Right lung (tissue), 10 donors: ENCODE results near the gene FHIP2A. TPM values are rescaled to one million over a fixed set of nuclear protein-coding genes. Genes with fewer than 3 reads are reported as not detected.
A peak's percentile ranks its signal among the peaks of the same experiment; 100 is the strongest.
"Not testable (repeated sequence)": the region's sequence is repeated elsewhere in the genome, so short reads cannot be mapped to it uniquely, and the experiment has no call there.

ENCODE experiments used
- DNase-seq, 2 donors: peaks; one replicate each; pipeline ENCODE4 v3.0.0-alpha.2; 2013
- long read RNA-seq, 8 donors: transcript quantifications; one replicate each; lab custom pipeline, GENCODE V29; 2026
- polyA plus RNA-seq, 5 donors: library from polyadenylated mRNA; unstranded; fragments of 120-200 nt; gene quantifications; one replicate each; pipeline versions ENCODE4 v1.2.1 to v1.2.3, GENCODE V29; 2013; ENCODE audit warnings: inconsistent platforms in 1 of 5, low replicate concordance in 1 of 5; ENCODE audit not compliant: insufficient read length in 5 of 5, insufficient read depth in 1 of 5

FHIP2A gene, protein sequence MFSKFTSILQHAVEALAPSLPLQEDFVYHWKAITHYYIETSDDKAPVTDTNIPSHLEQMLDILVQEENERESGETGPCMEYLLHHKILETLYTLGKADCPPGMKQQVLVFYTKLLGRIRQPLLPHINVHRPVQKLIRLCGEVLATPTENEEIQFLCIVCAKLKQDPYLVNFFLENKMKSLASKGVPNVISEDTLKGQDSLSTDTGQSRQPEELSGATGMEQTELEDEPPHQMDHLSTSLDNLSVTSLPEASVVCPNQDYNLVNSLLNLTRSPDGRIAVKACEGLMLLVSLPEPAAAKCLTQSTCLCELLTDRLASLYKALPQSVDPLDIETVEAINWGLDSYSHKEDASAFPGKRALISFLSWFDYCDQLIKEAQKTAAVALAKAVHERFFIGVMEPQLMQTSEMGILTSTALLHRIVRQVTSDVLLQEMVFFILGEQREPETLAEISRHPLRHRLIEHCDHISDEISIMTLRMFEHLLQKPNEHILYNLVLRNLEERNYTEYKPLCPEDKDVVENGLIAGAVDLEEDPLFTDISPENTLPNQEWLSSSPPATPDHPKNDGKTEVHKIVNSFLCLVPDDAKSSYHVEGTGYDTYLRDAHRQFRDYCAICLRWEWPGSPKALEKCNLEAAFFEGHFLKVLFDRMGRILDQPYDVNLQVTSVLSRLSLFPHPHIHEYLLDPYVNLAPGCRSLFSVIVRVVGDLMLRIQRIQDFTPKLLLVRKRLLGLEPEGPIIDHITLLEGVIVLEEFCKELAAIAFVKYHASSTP
- polyA plus RNA-seq, result 10 to 100 TPM; 33.8 to 49.6 (median 39.9) TPM
- long read RNA-seq, donor 1, full-length matches to known transcripts, result 6 of 6 reads
- long read RNA-seq, donor 1, partial matches to known transcripts, result 0 of 6 reads
- long read RNA-seq, donor 1, other reads (novel, unspliced or antisense), result 0 of 6 reads
- long read RNA-seq, donor 2, full-length matches to known transcripts, result 1 of 1 reads
- long read RNA-seq, donor 2, partial matches to known transcripts, result 0 of 1 reads
- long read RNA-seq, donor 2, other reads (novel, unspliced or antisense), result 0 of 1 reads
- long read RNA-seq, donor 3, full-length matches to known transcripts, result 5 of 5 reads
- long read RNA-seq, donor 3, partial matches to known transcripts, result 0 of 5 reads
- long read RNA-seq, donor 3, other reads (novel, unspliced or antisense), result 0 of 5 reads
- long read RNA-seq, donor 4, full-length matches to known transcripts, result 3 of 3 reads
- long read RNA-seq, donor 4, partial matches to known transcripts, result 0 of 3 reads
- long read RNA-seq, donor 4, other reads (novel, unspliced or antisense), result 0 of 3 reads
- long read RNA-seq, donor 5, full-length matches to known transcripts, result 3 of 3 reads
- long read RNA-seq, donor 5, partial matches to known transcripts, result 0 of 3 reads
- long read RNA-seq, donor 5, other reads (novel, unspliced or antisense), result 0 of 3 reads
- long read RNA-seq, donor 6, full-length matches to known transcripts, result 4 of 4 reads
- long read RNA-seq, donor 6, partial matches to known transcripts, result 0 of 4 reads
- long read RNA-seq, donor 6, other reads (novel, unspliced or antisense), result 0 of 4 reads
- long read RNA-seq, donor 7, full-length matches to known transcripts, result 1 of 1 reads
- long read RNA-seq, donor 7, partial matches to known transcripts, result 0 of 1 reads
- long read RNA-seq, donor 7, other reads (novel, unspliced or antisense), result 0 of 1 reads
- long read RNA-seq, donor 8, full-length matches to known transcripts, result 2 of 2 reads
- long read RNA-seq, donor 8, partial matches to known transcripts, result 0 of 2 reads
- long read RNA-seq, donor 8, other reads (novel, unspliced or antisense), result 0 of 2 reads

- DNase-seq, result peak; percentile 72 to 74
These were observed at the start of gene FHIP2A for GRCh38 chr10:114821293-114821914. Gene FHIP2A (plus strand): TSS chr10:114821780. CDS start chr10:114822079, 299 bp downstream.

DNA sequence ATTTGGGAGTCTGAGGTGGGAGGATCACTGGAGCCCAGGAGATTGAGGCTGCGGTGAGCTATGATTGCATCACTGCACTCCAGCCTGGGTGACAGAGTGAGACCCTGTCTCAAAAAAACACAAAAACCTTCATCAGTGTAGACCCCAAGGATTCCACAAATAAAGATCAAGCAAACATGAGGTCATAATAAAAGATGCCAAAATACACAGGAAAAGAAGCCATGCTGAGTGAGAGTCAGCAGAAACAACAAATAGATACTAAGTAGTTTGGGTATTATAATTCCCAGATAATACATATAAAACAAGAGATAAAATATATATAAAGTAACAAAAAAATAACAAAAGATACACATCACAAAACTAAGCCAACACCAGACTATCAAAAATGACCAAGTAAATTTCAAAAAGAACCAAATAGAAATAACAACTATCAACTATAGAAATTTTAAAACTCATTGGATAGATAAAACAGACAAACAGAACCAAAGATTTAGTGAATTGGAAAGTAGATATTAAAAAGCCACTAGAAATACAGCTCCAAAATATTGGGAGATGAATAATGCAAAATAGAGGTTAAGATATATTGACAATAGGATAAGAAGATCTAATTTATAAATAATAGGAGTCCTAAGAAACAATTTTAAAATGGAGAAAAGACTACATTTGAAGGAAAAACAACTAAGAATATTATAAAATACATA is 48.9 kb upstream of the FHIP2A start:
- no peak for DNase-seq

GRCh38 chr10:114773197-114773532 is 48.4 kb upstream of the FHIP2A start:
- no peak for DNase-seq

DNA sequence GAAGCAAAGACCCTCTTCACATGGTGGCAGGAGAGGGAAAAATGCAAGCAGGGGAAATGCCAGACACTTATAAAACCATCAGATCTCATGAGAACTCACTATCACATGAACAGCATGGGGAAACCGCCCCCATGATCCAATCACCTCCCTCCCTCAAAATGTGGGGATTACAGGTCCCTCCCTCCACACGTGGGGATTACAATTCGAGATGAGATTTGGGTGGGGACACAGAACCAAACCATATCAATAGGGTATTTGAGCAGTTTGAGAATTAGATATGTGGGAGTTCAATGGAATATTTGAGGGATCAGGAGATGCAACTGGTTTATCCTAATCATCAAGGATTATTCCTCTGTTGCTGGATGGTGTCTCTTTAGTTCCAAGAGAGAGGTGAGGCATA is 46.5 kb upstream of the FHIP2A start:
- not testable (repeated sequence) for DNase-seq

DNA sequence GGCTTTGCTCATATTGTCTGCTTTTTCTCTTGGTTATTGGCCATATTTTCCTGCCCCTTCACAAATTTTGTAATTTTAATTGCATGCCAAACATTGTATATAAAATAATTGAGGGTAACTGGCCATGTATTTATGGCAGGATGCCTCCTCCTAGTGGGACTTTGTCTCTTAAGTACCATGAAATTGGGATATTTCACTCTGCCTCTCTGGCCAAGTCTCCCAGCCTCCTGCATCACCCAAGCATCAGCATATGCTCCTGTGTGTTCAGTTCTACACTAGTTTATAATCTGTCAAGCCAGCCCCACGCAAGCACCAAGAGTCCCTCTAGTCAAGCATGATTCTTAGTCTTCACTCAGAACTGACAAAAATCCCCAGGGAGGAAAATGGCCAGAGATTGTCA is 44.2 kb upstream of the FHIP2A start:
- DNase-seq, result no peak

GRCh38 chr10:114779803-114780576 is 41.6 kb upstream of the FHIP2A start:
- DNase-seq, result peak; percentile 71 to 73

DNA sequence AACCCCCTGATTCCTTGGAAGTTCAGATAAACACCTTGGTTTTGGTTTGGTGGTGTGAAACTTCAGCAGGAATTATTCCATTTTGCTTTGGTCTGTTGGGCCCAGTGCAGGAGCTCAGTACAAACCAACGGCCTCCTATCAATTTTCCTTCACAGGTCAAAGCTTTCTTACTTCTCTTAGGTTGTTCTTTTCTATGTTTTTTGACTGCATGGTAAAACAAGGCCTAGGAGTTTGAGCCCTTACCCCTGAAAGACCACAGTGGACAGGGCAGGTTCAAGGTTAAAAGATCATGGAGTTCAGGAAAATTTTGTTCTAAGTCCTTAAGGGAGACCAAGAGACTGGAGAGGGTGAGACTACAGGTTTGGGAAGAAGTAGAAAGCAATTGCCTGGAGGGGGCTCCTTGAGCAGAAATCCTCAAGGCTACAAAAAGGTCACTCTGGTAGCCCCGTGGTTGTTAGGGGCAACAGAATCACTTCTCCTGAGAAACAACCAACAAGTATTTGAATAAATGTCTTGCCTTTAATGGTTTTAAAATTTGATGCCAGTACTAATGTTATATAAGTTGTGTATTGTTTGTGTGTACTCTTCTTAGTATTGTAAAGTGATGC is 40.9 kb upstream of the FHIP2A start:
- no peak for DNase-seq

DNA sequence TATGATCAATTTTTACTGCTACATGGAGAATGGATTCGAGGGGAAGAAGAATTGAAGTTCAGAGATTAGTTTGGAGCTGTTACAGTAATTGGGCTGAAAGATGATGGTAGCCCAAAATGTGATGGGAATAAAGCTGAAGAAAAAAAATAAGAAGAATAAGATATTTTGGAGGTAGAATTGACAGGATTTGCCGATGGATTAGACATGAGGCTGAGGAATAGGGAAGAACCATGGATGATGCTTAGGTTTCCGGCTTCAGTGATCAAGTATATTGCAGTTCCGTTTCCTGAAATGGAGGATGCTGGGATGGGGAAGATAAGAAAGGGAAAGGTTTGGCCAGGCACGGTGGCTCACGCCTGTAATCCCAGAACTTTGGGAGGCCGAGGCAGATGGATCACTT is 38.9 kb upstream of the FHIP2A start:
- no peak for DNase-seq

- DNase-seq, result no peak
These were observed 37.9 kb upstream of the FHIP2A start for GRCh38 chr10:114783686-114784085.

- not testable (repeated sequence) for DNase-seq
These were observed 35.1 kb upstream of the FHIP2A start for GRCh38 chr10:114786492-114786891.

DNA sequence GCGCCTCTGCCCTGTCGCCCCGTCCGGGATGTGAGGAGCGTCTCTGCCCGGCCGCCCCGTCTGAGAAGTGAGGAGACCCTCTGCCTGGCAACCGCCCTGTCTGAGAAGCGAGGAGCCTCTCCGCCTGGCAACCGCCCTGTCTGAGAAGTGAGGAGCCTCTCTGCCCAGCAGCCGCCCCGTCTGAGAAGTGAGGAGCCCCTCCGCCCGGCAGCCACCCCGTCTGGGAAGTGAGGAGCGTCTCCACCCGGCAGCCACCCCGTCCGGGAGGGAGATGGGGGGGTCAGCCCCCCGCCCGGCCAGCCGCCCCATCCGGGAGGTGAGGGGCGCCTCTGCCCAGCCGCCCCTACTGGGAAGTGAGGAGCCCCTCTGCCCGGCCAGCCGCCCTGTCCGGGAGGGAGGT is 34.4 kb upstream of the FHIP2A start:
- not testable (repeated sequence) for DNase-seq

- DNase-seq, result no peak
These were observed 29.8 kb upstream of the FHIP2A start for GRCh38 chr10:114791768-114792167.

GRCh38 chr10:114795039-114795438 is 26.5 kb upstream of the FHIP2A start:
- no peak for DNase-seq

DNA sequence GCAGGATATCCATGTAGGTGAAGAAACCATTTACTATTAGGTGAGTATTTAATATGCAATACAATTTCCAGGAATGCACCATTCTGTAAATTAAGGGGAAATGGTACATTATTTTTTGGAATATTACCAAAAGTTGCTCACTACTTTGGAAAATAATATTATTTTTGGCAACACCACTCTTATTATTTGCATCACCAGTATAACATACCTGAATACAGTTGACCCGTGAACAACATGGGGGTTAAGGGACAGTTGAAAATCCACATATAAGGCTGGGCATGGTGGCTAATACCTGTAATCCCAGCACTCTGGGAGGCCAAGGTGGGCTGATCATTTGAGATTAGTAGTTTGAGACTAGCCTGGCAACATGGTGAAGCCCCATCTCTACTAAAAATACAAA is 21.2 kb upstream of the FHIP2A start:
- DNase-seq, result no peak

DNA sequence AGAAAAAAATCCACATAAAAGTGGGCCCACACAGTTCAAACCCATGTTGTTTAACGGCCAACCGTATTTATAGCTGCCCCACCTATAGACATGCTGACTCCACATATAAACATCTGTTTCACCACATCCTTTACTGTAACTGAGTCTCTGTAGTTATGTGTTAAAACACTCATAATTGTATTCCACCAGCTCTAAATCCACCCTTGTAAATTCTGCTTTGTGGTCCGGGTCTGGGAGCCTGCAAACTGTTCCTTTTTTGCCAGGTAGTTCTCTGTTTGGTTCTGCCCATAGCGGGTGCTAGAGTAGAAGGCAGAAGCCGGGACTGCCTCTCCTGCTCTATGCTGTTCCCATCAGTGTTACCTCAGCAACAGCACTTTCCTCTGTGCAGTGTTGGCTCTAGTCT is 20.2 kb upstream of the FHIP2A start:
- no peak for DNase-seq

GRCh38 chr10:114802177-114802576 is 19.4 kb upstream of the FHIP2A start:
- DNase-seq, result no peak

DNA sequence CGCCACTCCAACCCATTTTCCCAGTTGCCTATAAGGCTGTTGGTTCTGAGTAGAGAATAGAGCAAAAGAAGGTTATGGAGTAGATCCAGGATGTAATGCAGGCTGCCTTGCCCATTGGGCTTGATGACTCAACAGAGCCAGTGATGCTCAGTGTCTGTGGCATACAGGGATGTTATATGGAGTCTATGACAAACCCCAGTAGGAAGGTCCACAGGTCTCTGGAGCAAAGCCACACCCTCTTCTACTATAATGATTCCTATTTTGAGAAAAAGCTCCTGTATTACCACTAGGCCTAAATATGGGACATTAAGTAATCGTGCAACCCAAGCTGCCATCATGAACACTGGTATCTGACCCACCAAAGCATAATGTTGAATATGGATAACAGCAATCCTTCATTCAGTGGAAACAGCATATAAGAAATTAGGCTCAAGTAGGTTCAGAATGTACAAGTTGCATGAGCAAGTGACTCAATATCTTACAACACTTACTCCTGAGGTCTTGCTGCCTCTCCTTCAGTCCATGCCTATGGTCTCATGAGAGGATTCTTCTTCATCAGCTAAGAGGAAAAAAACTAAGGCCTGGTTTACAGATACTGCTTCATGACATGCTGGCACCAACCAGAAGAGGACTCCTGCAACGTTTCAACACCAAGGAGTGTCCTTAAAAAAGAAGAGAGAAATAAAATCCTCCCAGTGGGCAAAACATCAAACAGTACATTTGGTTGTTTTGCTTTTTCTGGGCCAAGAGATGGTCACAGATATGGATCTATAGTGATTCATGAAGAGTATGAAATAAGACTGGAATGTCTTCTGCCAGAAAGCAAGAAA is 14.8 kb upstream of the FHIP2A start:
- no peak for DNase-seq
